GM13977 (cell line): ENCODE measurements around the gene MED25.

Experiments
- DNase-seq: peaks from one replicate; pipeline ENCODE4 v3.0.0; 2012; ENCODE audit warnings: low spot score
- in situ Hi-C: fragments of 300-500 bp; cut with MboI; formaldehyde crosslinking; loops from one replicate; pipeline ENCODE4 v1.12.0; 2022; ENCODE audit warnings: low sequenced_read_pairs, low pct_unique_long_range_greater_than_20kb, mixed read lengths, inconsistent platforms; ENCODE audit not compliant: unreplicated experiment
- TF ChIP-seq, protein P1 (sequence below): IDR thresholded peaks from 2 replicates; pipeline ENCODE4 v1.5.1; 2012; ENCODE audit warnings: mild to moderate bottlenecking, control low read depth; ENCODE audit not compliant: insufficient read depth; ENCODE audit errors: extremely low read depth, missing control alignments

Gene MED25

DNA sequence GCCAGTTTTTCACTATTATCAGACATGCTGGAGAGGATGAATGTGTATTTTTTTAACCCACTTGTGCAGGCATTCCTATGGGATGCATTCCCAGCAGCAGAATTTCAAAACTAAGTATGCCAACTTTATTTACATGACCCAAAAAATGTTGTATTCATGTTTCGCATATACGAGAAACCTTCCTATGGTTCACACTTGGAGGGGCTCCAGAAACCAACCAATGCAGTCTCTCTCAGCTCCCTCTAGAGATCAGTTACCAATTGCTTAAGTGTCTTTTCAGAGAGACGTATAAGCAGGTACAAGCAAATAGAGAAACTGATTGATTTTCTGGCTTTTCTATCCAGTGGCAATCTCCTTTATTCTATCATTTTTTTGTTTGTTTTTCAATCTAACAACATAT, 27.3 kb downstream of the MED25 start:
- TF ChIP-seq, protein P1, sequence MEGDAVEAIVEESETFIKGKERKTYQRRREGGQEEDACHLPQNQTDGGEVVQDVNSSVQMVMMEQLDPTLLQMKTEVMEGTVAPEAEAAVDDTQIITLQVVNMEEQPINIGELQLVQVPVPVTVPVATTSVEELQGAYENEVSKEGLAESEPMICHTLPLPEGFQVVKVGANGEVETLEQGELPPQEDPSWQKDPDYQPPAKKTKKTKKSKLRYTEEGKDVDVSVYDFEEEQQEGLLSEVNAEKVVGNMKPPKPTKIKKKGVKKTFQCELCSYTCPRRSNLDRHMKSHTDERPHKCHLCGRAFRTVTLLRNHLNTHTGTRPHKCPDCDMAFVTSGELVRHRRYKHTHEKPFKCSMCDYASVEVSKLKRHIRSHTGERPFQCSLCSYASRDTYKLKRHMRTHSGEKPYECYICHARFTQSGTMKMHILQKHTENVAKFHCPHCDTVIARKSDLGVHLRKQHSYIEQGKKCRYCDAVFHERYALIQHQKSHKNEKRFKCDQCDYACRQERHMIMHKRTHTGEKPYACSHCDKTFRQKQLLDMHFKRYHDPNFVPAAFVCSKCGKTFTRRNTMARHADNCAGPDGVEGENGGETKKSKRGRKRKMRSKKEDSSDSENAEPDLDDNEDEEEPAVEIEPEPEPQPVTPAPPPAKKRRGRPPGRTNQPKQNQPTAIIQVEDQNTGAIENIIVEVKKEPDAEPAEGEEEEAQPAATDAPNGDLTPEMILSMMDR, result no peak
- in situ Hi-C loops, result no loop called here
- no peak for DNase-seq

DNA sequence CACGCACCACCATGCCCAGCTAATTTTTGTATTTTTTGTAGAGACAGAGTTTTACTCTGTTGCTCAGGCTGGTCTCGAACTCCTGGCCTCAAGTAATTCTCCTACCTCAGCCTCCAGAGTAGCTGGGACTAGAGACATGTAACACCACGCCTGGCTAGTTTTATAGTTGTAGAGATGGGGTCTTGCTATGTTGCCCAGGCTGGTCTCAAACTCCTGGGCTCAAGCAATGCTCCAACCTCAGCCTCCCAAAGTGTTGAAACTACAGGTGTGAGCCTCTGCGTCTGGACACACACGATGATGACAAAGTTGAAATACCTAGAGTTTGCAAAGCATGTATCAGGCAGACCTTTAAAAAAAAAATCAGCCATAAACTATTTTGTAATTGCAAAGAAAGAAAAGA, 28.3 kb downstream of the MED25 start:
- TF ChIP-seq, protein P1, result no peak
- in situ Hi-C loops, result no loop called here
- DNase-seq, result no peak

DNA sequence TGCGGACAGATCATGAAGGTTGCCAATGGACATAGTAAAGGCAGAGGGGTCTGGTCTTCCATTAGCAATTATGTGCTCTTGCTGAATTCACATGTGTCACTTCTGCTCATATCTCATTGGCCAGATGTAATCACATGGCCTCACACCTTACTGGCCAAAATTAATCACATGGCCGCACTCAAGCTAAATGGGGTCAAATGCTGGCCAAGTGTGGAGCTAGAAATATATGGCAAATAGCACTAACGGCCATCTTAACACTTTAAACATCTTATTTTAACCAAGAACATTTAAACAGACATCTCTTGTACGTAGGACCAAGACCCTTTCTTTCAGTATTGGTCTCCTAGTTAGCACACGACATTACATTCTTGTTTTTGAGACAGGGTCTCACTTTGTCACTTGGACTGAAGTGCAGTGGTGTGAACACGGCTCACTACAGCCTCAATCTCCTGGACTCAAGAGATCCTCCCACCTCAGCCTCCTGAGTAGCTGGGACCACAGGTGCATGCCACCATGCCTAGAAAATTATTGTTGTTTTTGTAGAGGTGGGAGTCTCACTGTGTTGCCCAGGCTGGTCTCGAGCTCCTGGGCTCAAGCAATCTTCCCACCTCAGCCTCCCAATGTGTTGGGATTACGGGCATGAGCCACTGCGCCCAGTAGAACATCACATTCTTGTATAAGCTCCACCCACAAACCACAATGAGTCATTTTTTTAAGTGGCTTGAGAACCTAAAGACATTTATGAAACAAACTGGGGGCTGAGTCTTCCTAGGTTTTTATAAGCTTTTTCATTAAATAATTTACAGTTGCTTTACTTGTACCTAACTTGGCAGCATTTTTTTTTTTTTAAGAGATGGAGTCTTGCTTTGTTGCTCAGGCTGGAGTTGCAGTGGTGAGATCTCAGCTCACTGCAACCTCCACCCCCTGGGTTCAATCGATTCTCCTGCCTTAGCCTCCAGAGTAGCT, 29.9 kb downstream of the MED25 start:
- DNase-seq, result no peak
- TF ChIP-seq, protein P1, result no peak
- in situ Hi-C loops, result no loop called here

- TF ChIP-seq, protein P1, result no peak
- in situ Hi-C loops, result no loop called here
- DNase-seq, result peak; percentile 59
Observed at GRCh38 chr19:49848938-49849337, 30.8 kb downstream of the MED25 start.

- DNase-seq, result no peak
- in situ Hi-C loops, result no loop called here
- TF ChIP-seq, protein P1, result no peak
Observed at GRCh38 chr19:49849433-49850220, 31.5 kb downstream of the MED25 start.

DNA sequence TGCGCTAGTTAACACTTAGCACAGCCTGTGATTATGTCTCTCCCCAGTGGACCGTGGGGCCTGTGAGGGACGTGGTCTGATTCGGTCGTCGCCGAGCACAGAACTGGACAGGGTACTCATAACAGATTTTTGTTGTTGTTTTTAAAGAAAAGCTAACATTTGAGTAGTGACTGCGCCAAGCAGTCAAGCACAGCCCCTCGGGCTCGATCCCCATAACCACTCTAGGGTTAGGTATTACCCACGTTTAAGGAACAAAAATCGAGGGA, 32.1 kb downstream of the MED25 start:
- TF ChIP-seq, protein P1, result no peak

More for the DNA sequence above, 32.1 kb downstream of the MED25 start:
- in situ Hi-C loops, result no loop called here
- no peak for DNase-seq
